GM23338 (cell line): ENCODE measurements around the gene HSPA1A. TPM values are rescaled to one million over a fixed set of nuclear protein-coding genes. Genes with fewer than 3 reads are reported as not detected.

Experiments
- NANOG ChIP-seq: IDR thresholded peaks from 2 replicates; pipeline ENCODE4 v1.6.1; 2016; ENCODE audit warnings: antibody characterized with exemption, borderline replicate concordance
- REST ChIP-seq: IDR thresholded peaks from one replicate; pipeline ENCODE4 v1.6.1; 2018; ENCODE audit warnings: antibody characterized with exemption; ENCODE audit not compliant: unreplicated experiment
- ZNF462 ChIP-seq: fragments of 250-450 bp; sonication (Bioruptor Pico); IDR thresholded peaks from 2 replicates; pipeline ENCODE4 v1.5.0; 2020; ENCODE audit warnings: mild to moderate bottlenecking, moderate library complexity
- polyA plus RNA-seq: library from polyadenylated mRNA; unstranded; fragments of >200 nt; fragmentation: Nextera tagmentation; extraction: Ambion mirVana; gene quantifications from 2 replicates; pipeline ENCODE4 v1.2.1, GENCODE V29; 2016
- total RNA-seq: library from RNA; depleted of rRNA; stranded (reverse); fragments of >200 nt; shearing (Covaris generic); gene quantifications from 2 replicates; pipeline ENCODE4 v1.2.3, GENCODE V29; 2014

Gene HSPA1A
- total and polyA plus RNA-seq, 2 experiments from 2014 or later: 36.1 to 57.1 TPM

GRCh38 chr6:31805939-31806469 is 9.3 kb upstream of the HSPA1A start (continued):
- TF ChIP-seq ZNF462 (CRISPR knock-in tag) (no peak), NANOG (no peak), REST (no peak)
